A172 (cell line): ENCODE measurements around the gene SYDE1. TPM values are rescaled to one million over a fixed set of nuclear protein-coding genes. Genes with fewer than 3 reads are reported as not detected.
A peak's percentile ranks its signal among the peaks of the same experiment; 100 is the strongest.

ENCODE experiments used
- DNase-seq: peaks from one replicate; pipeline ENCODE4 v3.0.0-alpha.2; 2015; ENCODE audit warnings: low spot score
- total RNA-seq: library from RNA; depleted of rRNA; stranded (reverse); fragments of >200 nt; shearing (Covaris generic); gene quantifications from 2 replicates; pipeline ENCODE4 v1.2.3, GENCODE V29; 2014

SYDE1 gene
- total RNA-seq, 1 experiment from 2014 or later, result 65.7 TPM

DNA sequence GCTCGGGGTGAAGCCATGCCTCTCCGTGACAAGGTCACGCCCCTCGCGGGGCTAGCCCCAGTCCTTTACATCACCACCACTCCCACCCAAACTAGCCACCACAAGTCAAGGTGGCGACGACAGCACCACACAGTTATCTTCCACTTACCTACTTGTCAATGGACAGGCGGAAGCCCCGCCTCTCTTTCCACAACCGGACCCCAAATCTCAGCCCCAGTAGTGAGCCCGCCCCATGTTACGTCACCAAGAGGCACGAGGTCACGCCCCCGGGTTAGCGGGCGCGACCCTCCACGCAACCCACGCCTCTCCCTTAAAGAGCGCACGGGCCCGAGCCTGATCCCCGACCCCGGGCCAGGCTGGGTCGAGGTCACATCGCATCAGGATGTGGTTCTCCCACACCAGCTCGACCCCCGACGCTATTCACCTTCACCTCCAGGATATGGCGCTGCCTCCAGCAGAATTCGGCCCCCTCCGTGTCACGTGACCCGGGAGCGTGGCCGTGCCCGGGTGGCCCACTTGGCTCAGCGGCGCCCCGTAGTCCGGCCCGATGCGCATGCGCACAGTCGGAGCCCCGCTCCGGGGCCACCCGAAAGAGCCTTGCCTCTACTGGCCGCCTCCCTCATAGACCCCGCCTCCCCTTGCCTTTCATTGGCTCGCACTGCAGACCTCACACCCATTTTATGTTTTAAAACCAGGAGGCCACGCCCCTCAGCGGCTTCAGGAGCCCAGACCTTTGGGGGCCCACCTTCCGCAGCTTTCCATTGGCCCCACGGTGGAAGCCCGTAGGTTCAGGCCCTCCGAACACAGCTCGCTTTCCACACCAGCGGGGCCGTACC, 18.2 kb downstream of the SYDE1 start:
- DNase-seq, result peak; percentile 97

DNA sequence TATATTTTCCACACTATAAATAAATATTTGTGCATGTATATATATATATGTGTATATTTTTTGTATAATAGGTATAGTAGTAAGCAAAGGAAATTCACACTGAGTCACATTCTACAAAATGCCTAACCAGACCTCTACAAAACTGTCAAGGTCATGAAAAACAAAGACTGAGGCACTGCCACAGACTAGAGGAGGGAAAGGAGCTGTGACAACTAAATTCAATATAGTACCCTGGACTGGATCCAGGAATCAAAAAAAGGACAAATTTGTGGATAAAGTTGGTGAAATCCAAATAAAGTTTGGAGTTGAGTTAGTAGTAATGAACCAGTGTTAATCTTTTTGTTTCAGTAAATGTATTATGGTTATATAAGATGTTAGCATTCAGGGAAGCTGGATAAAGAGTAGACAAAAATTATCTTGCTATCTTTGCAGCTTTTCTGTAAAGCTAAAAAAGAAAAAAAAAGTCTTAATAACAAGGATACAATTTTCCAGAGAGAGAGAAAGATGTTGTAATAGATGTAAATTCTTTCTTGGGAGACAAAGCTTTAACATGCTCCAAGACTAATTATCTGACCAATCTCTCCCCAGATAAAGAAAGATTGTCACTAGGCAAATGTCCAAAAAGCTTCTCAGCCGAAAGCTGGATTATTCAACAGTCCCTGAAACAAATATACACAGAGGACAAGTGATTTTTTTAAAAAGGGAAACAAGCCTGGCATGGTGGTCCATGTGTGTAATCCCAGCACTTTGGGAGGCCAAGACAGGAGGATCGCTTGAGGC, 19.1 kb downstream of the SYDE1 start:
- DNase-seq, result no peak

GRCh38 chr19:15128162-15128770, 21.1 kb downstream of the SYDE1 start:
- no peak for DNase-seq

DNA sequence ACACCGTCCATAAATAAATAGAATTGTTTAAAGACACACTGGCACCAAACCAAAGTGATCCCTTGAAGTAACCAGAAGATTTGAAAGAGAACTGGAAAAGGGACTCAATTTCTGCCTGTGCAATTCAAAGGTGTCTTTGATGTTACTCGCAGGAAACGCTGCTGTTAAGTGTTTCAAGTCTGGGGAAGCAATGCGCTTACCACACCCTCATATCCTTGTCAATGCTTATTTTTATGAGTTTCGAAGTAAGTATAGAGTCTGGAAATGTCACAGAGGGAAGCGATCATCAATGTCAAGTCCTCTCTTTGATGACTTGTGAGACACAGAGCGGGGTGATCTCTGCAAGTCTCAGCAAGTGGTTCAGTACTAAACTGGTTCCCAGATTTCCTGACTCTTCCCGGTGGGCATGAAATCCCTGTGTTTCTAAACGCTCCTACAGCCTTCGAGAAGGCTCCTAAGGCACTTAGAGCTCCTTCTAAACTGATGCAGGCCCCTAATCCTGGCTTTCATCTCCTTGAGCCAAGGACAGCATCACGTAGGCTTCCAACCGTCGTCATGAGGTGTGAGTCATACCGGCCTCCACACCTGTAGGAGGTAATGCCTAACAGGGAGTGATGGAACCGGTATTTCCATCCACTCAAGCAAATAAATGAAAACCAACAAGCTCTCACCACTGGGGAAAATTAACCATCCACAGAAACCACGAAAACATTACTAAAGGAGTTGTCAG, 22.8 kb downstream of the SYDE1 start:
- DNase-seq, result no peak

- no peak for DNase-seq
Measured at GRCh38 chr19:15136234-15136954, 29.2 kb downstream of the SYDE1 start.

- no peak for DNase-seq
Measured at GRCh38 chr19:15137777-15138176, 30.6 kb downstream of the SYDE1 start.

DNA sequence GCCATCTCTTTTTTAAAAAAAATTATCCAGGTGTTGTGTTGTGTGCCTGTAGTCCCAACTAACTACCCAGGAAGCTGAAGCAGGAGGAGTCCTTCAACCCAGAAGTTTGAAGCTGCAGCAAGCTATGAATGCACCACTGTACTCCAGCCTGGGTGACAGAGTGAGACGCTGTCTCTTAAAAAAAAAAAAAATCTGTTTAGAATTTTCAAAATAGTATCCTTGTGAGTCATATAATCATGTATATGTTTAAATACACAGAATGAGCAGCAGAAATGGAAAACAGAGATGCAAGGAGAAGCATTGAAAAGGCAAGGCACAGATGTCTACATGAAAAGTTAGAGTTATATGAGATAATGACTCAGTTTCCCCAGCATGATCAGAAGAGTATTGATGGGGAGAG, 31.2 kb downstream of the SYDE1 start:
- DNase-seq, result no peak

- DNase-seq, result no peak
Measured at GRCh38 chr19:15141143-15141542, 33.9 kb downstream of the SYDE1 start.

DNA sequence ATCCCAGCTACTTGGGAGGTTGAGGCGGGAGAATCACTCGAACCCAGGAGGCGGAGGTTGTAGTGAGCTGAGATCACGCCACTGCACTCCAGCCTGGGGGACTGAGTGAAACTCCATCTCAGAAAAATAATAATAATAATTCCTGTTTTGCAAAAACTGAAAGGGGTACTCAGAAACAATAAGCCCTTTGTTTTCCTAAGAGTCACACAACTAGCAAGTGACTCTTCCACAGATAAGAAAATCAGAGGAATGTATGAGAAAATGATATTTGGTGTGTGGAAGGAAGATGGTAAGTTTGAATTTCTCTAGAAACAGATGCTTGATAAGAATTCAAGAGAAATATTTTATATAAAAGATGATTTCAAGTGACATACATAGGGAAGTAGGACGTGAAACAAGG, 35.1 kb downstream of the SYDE1 start:
- no peak for DNase-seq

GRCh38 chr19:15144046-15144646, 36.9 kb downstream of the SYDE1 start:
- peak; percentile 20 for DNase-seq

DNA sequence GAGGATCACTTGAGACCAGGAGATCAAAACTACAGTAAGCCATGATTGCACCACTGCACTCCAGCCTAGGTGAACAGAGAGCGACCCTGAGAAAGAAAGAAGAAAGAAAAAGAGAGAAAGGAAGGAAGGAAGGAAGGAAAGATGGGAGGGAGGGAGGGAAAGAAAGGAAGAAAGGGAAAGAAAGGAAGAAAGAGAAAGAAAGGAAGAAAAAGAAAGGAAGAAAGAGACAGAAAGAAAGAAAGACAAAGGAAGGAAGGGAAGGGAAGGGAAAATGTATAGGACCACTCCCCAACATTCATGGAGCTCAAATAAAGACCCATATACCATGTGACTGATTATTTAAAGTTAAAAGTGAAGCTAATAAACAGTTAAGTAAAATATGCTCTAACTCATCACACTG, 39.9 kb downstream of the SYDE1 start:
- DNase-seq, result no peak

- no peak for DNase-seq
Measured at GRCh38 chr19:15149737-15150136, 42.5 kb downstream of the SYDE1 start.

- peak; percentile 59 for DNase-seq
Measured at GRCh38 chr19:15154002-15154612, 46.9 kb downstream of the SYDE1 start.

DNA sequence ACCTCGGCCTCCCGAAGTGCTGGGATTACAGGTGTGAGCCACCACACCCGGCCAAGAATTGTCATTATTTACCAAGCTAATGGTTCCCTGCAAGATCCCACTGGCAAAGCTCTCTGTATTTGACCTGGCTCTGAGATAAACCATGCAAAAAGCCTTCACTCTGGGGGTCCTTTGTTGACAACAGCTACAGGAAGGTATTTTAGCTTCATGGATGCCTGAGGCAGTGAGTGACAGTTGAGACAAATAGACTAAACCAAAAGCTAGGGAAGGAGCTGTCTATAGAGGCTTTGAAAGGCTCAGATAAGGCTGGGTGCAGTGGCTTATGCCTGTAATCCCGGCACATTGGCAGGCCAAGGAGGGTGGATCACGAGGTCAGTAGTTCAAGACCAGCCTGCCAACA, 48.1 kb downstream of the SYDE1 start:
- DNase-seq, result no peak

DNA sequence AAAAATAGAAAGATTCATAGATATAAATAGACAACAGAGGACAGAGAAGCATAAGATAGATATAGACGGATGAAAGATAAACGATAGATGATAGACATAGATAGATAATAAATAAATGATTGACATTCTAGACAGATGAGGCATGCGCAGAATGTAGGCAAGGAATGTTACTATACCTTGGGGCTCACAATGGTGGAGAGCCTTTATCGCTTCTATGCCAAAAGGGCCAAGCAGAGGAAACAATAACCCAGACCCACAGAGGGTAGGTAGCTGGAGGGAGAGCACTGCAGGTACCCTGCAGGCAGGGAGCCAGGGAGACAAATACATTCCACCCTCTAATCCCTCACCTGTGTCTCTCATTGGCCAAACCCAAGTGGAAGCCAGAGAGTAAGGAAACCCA, 49.2 kb downstream of the SYDE1 start:
- no peak for DNase-seq

DNA sequence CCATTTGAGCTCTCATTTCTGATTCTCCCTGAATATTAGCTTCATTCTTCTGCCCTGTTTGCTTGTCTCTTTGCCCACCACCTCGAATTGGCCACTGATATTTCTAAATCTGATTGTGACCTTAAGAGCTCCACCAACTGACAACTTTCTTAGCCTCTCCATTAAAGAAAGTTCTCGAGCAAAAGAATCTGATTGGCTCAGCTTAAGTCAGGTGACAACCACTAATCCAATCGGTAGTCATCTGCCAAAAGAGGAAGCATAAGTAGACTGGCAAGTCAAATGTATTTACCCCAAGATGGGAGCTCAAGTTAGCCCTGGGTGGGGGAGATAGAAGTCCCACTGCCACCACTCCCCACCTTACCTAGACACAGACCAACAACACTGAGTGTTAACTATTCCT, 52.0 kb downstream of the SYDE1 start:
- peak; percentile 35 for DNase-seq

DNA sequence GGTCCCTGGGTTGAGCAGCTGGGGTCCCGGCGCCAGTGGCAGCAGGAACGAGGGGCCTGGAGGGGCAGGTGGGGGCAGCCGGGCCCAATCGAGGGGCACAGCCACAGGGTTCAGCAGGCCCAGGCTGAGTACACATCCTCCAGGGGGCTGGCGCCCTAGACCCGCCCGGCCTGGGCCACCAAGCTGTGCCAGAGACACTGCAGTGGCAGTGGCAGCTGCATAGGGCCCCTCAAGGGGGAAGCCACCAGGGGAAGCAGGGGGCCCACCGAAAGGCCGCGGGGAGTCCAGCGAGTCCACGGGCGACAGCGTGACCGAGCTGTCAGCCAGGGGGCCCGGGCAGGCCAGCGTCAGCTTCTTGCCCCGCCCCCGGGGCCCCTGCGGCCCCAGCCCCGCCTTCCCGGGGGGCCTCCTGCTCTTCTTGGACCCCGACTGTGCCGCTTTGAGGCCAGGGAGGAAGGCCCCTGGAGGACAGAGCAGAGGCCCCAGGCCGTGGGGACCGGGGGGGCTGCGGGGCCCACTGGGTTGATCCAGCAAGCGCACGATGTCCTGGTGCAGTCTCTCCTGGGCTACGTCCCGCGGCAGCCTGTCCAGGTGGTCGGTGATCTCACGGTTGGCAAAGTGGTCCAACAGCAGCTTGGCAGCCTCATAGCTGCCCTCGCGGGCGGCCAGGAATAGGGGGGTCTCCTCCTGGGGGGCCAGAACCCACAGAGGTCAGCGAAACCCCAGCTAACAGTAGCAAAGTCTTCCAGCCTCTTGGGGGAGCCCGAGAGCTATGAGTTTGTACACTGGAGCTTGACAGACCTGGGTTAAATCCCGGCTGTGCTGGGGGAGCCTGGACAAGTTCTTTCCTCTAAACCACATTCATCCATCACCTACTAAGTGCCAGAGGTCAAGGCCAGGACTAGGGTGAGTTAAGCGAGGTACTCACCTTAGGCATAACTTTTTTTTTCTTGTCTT, 54.1 kb downstream of the SYDE1 start:
- no peak for DNase-seq
